Stimulated activated CD4-positive, alpha-beta T cell treated with anti-CD3 and anti-CD28 coated beads, TNF-alpha, amount 100 ng/mL, for 48 hours (primary cell): ENCODE data around the gene FOXQ1.

ENCODE experiments used
- DNase-seq, 3 donors: peaks; one replicate each; pipeline ENCODE4 v3.0.0-alpha.2; 2020; ENCODE audit warnings: low read depth in 3 of 3

Gene FOXQ1, protein sequence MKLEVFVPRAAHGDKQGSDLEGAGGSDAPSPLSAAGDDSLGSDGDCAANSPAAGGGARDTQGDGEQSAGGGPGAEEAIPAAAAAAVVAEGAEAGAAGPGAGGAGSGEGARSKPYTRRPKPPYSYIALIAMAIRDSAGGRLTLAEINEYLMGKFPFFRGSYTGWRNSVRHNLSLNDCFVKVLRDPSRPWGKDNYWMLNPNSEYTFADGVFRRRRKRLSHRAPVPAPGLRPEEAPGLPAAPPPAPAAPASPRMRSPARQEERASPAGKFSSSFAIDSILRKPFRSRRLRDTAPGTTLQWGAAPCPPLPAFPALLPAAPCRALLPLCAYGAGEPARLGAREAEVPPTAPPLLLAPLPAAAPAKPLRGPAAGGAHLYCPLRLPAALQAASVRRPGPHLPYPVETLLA

DNA sequence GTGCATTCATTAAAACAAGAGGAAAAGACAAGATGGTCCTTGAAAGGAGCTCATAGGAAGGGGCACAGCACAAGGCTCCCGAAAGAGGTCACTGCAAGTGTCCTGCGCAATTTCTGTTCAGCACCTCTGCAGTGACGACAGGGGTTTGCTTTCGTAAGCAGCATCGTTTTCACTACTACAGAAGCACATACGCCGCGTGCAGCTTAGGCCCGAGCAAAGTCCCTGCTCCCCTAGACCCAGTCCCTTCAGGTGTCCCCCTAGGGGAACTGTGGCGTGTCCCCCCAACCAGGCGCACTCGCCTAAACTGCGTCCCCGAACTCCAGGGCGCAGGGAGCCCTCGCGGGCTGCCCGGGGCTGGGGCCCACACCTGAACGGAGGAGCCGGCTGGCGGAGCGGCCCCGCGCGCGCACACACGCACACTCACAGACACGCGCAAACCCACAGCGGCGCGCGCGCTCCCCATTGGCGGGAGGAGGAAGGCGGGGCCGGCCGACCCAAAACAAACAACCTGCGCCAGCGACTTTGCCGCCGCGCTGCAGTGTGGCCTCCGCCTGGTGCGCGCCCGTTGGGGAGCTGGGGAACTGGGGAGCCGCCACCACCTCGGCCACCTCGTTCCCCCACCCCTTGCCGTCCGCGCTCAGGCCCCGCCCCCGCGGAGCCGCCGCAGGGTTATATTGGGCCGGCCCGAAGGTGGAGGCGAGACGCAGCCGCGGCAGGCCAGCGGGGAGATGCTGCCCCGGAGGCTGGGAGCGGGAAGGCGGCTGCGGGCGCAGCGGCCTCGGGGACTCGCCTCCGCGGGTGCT is at the start of gene FOXQ1:
FOXQ1 (plus strand) TSS at position 699 of the 803 bp plus-strand sequence. CDS start 607 bp downstream, outside the sequence.
- DNase-seq, result no peak

DNA sequence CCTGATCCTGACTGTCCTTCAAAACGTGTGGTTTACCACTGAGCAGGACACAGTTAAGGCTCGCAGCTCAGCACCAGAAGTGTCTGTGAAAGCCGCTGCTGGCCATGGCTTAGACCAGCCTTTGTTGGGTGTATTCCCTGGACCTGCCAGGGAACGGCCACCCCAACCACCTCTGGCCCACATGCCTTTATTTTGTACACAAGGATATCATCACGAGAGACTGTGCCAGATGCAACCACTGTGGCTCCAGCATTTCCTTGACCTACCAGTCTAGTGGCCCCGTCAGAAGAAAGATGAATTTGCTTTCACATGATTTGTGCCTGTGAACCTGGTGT is 49.2 kb upstream of the FOXQ1 start:
- no peak for DNase-seq

DNA sequence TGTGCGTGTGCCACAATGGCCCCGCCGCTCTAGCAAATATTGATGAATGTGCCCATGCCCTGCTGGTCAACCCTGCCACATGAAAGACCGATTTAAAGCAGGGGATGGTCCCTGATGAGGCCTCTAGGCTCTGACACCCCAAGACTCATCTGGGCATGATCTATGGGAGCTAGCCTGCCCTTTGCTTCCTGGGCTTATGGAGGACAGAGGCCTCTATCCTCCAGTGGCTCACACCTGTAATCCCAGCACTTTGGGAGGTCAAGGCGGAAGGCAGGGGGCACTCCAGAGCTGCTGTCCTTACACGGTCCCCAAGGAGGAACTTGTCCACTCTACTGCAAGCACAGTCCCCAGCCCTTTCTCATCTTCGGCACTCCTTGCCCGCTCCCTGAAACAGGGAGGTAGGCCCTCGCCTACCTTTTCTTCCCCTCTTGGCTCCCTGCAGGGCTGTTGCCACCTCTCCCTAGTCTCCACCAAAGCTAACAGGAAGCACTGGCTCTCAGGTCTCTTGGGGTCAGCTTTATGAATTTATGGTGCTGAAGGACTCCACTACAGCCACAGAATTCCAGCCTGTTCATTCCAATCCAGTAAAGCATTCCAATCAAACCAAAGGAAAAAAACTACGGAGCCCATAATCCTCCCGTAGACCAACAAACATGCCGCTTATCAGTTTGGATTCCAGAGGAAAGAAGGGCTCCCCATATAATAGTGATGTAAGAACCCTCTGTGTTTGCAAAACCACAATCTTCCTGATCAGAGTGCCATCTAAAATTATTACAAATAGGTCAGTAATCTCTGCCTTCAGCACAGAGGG is 48.7 kb upstream of the FOXQ1 start:
- DNase-seq, result no peak

DNA sequence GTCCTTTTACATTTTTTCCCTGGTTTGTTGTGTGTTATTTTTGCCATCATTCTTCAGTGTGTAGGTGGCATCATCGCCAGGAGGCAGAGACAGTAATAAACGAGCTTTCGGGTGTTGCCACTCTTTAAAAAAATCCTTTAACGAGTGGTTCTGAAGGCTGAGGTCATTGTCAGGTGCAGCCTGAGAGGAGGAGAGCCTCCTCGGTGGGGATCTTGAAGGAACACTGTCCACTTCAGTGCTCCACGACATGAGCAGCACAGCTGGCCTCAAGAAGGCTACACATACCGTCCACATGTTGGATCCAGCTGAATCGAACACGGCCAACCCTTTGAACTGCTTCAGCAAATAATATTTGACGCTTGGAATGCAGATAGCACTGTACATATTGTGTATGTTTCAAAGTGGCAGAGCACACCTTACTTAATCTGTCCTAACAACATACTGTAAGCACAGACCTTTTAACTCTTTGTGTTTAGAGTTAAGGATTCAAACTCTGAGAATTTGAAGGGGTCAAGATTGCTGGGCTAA is 48.0 kb upstream of the FOXQ1 start:
- no peak for DNase-seq

DNA sequence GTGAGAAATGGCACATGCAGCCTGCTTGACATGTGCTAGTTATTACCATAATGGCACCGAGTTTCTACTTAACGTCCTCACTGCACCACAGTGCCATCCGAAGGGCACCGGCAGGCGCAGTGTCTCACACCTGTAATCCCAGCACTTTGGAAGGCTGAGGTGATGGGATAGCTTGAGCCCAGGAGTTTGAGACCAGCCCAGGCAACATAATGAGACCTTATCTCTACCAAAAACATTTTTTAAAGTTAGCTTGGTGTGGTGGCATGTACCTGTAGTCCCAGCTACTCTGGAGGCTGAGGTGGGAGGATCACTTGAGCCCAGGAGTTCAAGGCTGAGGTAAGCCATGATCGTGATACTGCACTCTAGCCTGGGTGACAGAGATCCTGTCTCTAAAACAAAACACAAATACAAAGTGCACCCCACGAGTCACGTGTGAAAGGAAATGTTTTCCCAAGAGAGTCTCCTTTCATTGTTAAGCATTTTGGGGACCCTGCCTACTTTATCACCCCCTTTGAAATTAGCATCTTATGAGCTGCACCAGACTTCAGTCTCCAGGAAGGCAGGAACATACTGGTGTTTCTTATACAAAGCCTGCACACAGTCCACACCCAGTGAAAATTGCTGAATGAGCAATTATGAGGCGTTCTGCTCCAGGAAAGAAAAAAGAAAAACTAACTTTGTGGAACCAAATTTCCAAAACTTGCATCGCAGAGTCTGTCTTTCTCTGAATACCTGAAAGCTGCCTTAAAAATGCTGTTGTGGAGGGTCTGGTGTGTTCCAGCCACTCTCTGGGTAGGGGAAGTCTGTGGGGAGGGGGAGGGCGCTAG is 47.1 kb upstream of the FOXQ1 start:
- DNase-seq, result no peak

DNA sequence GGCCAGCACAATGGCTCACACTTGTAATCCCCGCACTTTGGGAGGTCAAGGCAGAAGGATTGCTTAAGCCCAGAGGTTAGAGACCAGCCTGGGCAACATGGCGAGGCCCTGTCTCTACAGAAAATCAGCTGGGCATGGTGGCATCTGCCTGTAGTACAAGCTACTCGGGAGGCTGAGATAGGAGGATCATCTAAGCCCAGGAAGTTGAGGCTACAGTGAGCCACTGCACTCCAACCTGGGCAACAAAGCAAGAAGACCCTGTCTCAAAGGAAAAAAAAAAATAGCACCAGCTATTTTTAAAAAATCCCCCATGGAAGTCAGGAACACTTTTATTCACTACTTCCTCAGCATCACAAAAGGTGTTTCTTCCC is 45.2 kb upstream of the FOXQ1 start:
- no peak for DNase-seq

DNA sequence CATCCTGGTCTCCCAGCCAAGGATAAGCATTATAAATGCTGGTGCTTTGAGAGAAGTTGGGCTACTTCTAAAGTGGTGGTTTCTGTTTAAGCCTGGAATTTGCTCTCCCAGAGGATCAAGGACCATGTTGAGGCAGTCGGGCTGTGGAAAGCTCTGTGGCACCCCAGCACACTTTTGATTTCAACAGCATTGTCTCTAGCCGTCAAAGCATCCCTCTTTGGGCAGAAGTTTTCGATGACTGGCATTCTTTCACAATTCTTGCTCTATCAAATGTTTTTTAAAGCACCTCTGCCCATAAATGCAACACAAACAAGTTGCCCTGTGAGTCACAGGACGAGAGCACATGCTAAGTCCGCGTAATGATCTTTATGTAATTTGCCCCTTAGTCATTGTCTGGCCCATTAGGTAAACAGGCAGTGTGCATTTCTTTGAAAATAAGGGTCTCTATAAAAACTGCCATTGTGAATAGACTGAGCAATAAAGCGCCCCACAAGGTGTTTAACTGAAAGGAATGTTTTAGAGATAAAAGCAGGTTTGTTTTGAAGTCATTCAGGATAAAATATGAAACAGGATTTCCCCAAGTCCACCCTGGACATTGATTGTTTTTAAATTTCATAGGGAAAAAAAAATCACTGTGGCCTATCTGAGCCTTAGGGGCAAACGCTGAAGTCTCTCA is 44.7 kb upstream of the FOXQ1 start:
- DNase-seq, result no peak

DNA sequence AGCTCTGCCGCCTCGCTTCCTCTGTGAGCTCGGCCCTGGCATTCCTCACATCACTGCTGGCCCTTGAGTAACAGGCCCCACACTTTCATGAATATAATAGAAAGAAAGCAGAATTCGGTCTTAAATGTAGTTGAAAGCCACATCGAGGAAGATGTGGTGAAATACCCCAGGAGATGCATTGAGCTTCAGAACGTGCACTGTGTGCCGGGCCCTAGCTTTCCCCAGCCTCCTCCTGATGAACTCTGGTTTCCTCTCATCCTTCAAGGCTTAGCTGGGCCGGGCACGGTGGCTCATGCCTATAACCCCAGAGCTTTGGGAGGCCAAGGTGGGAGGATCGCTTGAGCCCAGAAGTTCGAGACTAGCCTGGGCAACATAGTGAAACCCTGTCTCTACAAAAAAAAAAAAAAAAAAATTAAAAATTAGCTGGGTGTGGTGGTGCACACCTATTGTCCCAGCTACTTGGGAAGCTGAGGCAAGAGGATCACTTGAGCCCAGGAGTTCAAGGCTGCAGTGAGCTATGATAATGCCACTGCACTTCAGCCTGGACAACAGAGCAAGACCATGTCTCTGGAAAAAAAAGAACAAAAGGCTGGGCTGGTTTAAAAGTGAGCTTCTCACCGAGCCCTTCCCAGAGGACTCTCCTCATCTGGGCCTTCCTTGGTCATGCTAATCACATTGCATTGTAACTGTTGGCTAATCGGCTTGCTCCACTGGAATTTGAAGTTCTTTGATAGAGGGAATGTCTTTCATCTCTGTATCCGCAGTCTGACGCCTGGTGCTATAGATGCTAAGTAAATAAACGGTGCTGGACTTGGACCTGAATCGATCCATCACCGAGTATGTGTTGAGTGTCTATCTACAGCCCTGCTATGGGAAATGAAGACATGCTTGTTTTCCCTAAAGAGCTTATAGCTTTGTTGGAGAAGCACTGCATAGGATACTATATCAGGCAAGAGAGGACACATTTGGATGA is 43.8 kb upstream of the FOXQ1 start:
- DNase-seq, result no peak

DNA sequence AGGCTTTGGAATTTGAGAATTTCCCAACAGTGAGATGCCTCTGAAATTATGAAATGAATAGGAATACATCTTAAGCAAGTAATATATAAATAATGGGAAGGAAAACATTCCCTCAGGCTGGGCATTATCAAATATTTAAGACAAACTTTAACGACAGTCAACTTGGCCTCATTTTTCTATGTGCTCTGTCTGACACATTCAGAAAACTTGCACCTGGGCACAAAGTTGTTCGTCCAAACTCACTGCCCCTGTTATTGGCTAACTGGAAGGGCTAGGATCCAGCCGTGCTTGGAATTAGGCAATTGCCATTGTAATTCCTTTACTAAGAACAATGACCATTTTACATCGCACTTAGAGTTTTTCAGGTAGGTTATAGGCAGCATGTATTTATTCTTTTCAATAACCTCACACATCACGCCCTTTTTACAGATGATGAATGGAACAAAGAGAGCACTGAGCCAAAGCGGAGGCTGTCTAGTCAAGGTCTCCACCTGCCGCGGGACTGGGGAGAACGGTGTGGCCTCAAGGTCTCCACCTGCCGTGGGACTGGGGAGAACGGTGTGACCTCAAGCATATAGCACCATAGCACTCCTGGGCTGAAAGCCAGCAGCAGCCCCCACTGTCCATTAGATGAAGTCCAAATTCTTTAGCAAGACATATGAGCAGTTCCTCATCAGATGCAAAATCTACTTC is 40.7 kb upstream of the FOXQ1 start:
- no peak for DNase-seq

DNA sequence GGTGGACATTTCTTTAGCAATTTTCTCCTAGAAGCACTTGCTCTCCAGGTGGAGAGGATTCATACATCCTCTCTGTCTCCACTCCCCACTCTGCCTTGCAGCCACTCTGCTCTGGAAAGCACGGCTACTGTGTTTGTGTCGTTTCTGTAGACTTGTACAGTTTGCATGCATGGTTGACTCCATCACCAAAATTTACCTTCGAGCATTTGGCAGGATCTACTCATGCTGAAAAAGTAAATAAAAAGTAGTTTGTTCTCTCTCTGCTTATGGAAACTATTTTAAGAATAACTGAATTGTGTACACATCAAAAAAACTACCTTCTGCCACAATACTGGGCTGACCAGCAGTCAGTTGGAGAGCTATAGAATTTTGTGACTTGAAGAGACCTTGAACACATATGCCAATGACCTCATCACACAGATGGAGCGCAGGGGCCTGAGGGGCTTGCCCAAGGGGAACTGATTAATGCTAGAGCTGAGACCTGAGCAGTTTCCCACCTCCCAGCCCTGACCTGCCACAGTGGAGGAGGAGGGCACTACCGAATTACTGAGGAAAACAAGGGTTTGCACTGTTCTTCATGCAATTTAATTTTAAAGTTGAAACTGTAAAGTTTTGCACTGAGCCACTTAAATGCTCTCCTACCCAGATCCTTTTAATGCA is 33.7 kb upstream of the FOXQ1 start:
- no peak for DNase-seq

DNA sequence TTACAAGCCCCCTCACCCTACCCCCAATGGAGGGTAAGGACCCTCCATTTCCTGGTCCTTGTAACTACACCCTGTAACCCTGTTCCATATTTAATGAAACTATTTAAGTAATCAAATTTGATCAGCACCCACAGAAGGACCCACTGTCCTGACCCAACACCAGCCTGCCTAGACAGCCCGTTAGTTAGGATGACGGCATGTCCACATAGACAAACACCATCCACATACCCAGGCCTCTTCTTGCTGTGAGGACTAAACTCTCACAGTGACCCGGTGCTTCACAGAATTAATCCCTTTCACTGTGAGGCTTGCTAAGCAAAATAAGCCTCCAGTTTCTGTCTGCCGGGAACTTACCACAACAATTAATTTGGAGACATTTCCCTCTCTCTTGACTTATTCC is 32.8 kb upstream of the FOXQ1 start:
- no peak for DNase-seq

DNA sequence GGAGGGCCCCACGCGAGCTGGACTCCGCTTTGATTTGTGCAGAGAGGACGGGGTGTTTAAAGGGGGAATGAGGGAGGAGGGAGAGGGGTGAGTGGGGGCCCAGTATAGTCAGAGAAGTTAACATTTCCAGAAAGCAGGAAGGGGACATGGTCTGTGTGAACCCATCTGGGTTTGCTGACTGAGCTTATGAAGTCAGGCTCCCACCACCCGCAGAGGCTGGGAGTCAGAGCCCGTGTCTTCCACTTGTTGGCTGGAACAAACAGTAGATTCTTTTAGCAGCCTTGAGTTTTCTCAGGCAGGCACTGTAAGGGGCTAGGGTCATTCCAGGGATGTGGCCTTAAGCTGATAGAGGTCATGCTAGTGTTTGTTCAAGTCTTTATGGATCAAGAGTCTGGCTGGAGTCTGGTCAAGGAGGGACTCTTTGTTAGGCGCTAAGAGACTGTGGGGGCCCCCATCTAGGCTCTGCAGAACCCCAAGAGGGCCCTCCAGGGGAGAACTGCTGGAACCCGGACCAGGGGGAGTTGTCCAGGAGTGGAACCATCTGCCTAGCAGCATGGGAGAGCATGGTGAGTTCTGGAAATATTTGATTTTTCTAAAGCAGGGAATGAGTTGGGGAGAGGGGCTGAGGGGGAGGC is 31.1 kb upstream of the FOXQ1 start:
- no peak for DNase-seq

DNA sequence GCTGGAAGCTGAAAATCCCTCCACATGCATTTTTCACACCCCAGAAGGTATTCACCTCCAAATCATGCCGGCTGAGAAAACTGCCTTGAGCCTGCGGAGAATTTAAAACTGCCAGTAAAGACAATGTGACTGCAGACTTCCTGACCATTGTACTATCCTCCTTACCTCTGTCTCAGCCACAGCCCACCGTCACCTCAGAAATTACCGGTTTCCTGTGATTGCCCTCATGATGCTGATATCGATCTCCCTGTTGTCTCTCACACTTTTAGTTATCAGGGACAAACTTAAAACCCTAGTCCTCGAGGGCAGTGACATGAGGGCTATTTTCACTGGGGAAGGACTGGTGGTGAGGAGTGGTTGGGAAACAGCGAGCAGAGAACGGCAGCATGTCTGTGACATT is 30.2 kb upstream of the FOXQ1 start:
- no peak for DNase-seq

DNA sequence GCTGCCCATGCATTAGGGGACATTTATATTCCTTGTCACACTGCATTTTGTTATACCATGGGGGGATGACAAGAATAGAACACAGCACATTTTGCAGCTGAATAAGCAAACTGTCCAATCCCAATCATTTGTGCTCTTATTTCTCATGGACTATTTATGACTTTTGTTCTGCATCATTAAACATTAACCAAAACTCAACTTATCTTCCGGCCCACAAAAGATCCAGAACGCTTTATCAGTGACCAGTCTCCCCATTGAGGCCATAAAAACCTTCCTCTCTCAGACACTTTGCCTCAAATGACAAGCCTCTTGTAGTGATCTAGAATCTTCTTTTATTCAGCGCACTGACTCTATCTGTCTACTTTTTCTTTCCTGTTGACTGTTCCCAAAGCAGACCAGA is 28.4 kb upstream of the FOXQ1 start:
- no peak for DNase-seq

DNA sequence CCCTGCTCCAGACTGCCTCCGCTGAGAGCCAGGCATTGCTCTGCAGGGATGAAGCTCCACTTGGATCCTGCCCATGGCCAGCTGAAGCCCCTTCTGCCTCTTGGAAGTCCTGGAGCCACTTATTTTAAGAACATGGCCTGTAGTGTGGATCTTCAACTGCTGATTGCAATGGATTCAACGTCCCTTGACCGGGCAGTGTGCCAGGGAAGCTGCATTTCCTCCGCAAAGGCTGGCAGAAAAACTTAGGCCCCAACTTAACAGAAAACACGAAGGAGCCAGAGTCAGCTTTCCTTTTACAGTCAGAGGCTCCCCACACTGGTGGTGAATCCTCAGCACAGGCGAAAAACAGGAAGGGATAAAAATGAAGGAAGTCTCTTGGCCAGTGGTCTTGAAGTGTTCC is 26.3 kb upstream of the FOXQ1 start:
- no peak for DNase-seq

DNA sequence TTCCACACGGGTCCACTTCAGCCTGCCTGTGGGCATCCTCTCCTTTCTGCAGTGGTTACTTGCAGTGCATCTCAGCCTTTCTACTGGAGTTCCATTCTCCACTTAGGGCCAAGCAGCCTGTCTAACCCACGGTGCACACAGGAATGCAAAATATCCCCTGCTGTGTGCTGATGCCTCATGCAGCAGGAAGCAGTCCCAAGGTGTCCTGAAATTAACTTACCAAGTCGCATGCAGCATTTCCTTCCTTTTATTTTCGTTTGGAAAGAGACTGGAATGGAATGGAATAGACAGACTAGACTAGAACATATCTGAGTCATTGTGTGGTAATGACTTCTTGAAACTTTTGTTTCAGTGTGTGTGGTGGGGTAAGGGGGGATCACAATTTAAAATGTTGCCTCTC is 25.9 kb upstream of the FOXQ1 start:
- no peak for DNase-seq

DNA sequence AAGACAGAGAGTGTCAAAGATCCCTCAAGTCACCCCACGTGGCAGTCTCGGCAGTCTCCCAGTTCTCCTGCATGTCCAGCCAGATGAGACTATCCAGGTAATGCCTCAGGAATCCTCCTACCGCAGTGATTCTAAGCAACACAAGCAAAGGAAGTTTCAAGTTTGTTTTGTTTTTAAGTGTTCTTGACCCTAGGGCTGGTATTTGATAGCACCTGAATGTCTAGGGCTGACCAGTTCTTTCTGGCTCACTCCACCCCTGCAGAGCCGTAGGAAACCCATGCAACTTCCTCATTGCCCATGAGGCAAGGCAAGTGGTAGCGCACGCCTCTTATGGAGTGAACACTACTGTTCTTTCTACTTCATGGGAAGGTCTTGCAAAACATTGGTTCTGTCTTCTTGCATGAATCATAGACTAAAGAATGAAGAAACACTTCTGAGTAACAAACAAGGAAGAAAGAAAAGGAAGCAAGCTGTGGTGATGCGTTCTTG is 24.8 kb upstream of the FOXQ1 start:
- DNase-seq, result no peak

DNA sequence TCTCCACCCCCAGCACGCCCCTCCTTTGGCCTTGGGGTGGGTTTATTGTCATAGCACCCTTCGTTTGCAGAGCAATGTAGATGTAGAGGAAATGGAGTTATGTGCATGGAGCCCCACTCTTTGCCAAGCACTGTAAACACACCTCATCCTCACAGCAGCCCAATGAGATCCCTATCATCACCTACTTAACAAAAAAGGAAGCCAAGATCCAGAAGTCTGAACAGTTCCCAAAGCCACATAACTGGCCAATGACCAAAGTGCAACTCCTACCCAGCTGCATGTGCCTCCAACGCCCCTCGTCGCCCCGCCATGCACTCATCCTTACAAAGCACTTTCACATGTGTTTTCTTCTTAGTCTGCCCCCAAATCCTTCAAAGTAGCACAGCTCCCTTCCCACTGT is 21.8 kb upstream of the FOXQ1 start:
- DNase-seq, result no peak
